Adrenal gland (tissue), 5 donors: Measurements from ENCODE around the gene ABCG1.

Experiments used
- CTCF ChIP-seq, 6 experiments: fragments of 450-650 bp in 4 of 6; fragments of 200-600 bp in 2 of 6; sonication (generic) in 1 of 6; IDR thresholded peaks; 1 replicate in 5 of 6; 2 replicates in 1 of 6; pipeline versions ENCODE4 v1.5.1 to v1.8.0; 2016 to 2021; ENCODE audit warnings: antibody characterized with exemption in 6 of 6, mild to moderate bottlenecking in 2 of 6, moderate library complexity in 1 of 6
- POLR2A ChIP-seq, 2 donors: fragments of 450-650 bp; IDR thresholded peaks; one replicate each; pipeline ENCODE4 v1.6.1; 2017; ENCODE audit warnings: antibody characterized with exemption in 2 of 2, mild to moderate bottlenecking in 2 of 2, moderate library complexity in 1 of 2
- donor health status: DM: no; HTN: no; CAD: no.

- no peak for TF ChIP-seq CTCF (IDR thresholded peaks at IDR 0.05)
- no peak for TF ChIP-seq POLR2A (IDR thresholded peaks at IDR 0.05)
These were observed 15.6 kb upstream of the ABCG1 start for GRCh38 chr21:42203321-42203720.
